Spleen (tissue), 11 donors: ENCODE results near the gene TBP. TPM values are rescaled to one million over a fixed set of nuclear protein-coding genes. Genes with fewer than 3 reads are reported as not detected.

Source experiments
- DNase-seq: peaks from one replicate; pipeline ENCODE4 v3.0.0-alpha.2; 2020
- H3K27ac ChIP-seq, 8 donors: fragments of 200-600 bp; sonication (generic) in 7 of 8; 1 replicate in 4 of 8; 2 replicates in 4 of 8; pipeline versions ENCODE4 v1.5.0 to v1.8.0; 2016 to 2021; ENCODE audit warnings: inconsistent platforms in 4 of 8, mild to moderate bottlenecking in 4 of 8, moderate library complexity in 1 of 8
- H3K27me3 ChIP-seq, 7 donors: fragments of 200-600 bp; sonication (generic) in 6 of 7; replicated peaks in 1 of 7; 1 replicate in 4 of 7; 2 replicates in 3 of 7; pipeline versions ENCODE4 v1.5.0 to v1.8.0; 2016 to 2021; ENCODE audit warnings: inconsistent platforms in 3 of 7, mild to moderate bottlenecking in 1 of 7
- H3K36me3 ChIP-seq, 6 donors: fragments of 200-600 bp; sonication (generic) in 5 of 6; 1 replicate in 4 of 6; 2 replicates in 2 of 6; pipeline versions ENCODE4 v1.5.0 to v1.8.0; 2016 to 2021; ENCODE audit warnings: inconsistent platforms in 2 of 6
- H3K4me1 ChIP-seq, 6 donors: fragments of 200-600 bp; sonication (generic) in 5 of 6; 1 replicate in 3 of 6; 2 replicates in 3 of 6; pipeline versions ENCODE4 v1.5.0 to v1.8.0; 2016 to 2021; ENCODE audit warnings: inconsistent platforms in 3 of 6
- H3K4me3 ChIP-seq, 8 donors: fragments of 200-600 bp; sonication (generic) in 7 of 8; 1 replicate in 4 of 8; 2 replicates in 4 of 8; pipeline versions ENCODE4 v1.5.0 to v1.8.0; 2016 to 2021; ENCODE audit warnings: inconsistent platforms in 4 of 8, mild to moderate bottlenecking in 4 of 8, moderate library complexity in 2 of 8
- H3K9me3 ChIP-seq, 8 donors: fragments of 200-600 bp; sonication (generic) in 7 of 8; 1 replicate in 4 of 8; 2 replicates in 4 of 8; pipeline versions ENCODE4 v1.5.0 to v1.8.0; 2016 to 2021; ENCODE audit warnings: inconsistent platforms in 4 of 8
- CTCF ChIP-seq, 11 experiments: fragments of 200-600 bp in 7 of 11; fragments of 450-650 bp in 4 of 11; sonication (generic) in 4 of 11; IDR thresholded peaks in 8 of 11; conservative IDR thresholded peaks in 3 of 11; 1 replicate in 7 of 11; 2 replicates in 4 of 11; pipeline versions ENCODE4 v1.4.0 to v1.8.0; 2016 to 2021; ENCODE audit warnings: antibody characterized with exemption in 11 of 11, inconsistent platforms in 4 of 11, mild to moderate bottlenecking in 1 of 11
- POLR2A ChIP-seq, 3 donors: fragments of 450-650 bp; IDR thresholded peaks; one replicate each; pipeline ENCODE4 v1.5.1; 2017; ENCODE audit warnings: antibody characterized with exemption in 3 of 3, mild to moderate bottlenecking in 1 of 3
- POLR2AphosphoS5 ChIP-seq, 3 donors: sonication (generic); formaldehyde crosslinking; IDR thresholded peaks; one replicate each; pipeline ENCODE4 v1.5.1; 2017; ENCODE audit warnings: antibody characterized with exemption in 3 of 3
- WGBS, 5 donors: extraction: QIAGEN DNeasy Blood & Tissue Kit in 3 of 5; methylation state at CpG; one replicate each; pipeline versions ENCODE4 v1.1.5 to v1.1.7; 2013 to 2018; 5-methylcytosine and 5-hydroxymethylcytosine counted together
- intact Hi-C: fragments of 100-400 bp; cut with DNase I; formaldehyde crosslinking; loops from one replicate; pipeline ENCODE4 v1.15.0; 2023; ENCODE audit warnings: low total_unique reads
- polyA plus RNA-seq, 3 donors: library from polyadenylated mRNA; stranded (reverse); fragments of 200-250 nt; gene quantifications; one replicate each; pipeline ENCODE4 v1.2.1, GENCODE V29; 2013
- total RNA-seq, 7 donors: library from RNA; depleted of rRNA in 3 of 7; stranded (reverse); fragments of >200 nt in 3 of 7; fragmentation: NEBNext Ultra II Directional in 4 of 7; extraction: Animal tissue kit (Norgen Biotek cat#: 25700) in 4 of 7; gene quantifications; one replicate each; pipeline versions ENCODE4 v1.1.0 to v1.2.1, GENCODE V29; 2016 to 2021
- donor health status: healthy with polysubstance abuse.
- donor health status: DM: no; HTN: no; CAD: no; lungs with moderate emphysema.
- donor health status: DM: no; HTN: no; CAD: no.
- donor health status: Bipolar disorder and iron deficiency.
- donor health status: healthy.
- donor health status: DM: no; HTN: no; CAD: no.
- donor health status: DM: yes; HTN: yes; CAD: no.

TBP gene
- total and polyA plus RNA-seq, 10 donors = 12.0 to 28.4 (median 18.2) TPM

DNA sequence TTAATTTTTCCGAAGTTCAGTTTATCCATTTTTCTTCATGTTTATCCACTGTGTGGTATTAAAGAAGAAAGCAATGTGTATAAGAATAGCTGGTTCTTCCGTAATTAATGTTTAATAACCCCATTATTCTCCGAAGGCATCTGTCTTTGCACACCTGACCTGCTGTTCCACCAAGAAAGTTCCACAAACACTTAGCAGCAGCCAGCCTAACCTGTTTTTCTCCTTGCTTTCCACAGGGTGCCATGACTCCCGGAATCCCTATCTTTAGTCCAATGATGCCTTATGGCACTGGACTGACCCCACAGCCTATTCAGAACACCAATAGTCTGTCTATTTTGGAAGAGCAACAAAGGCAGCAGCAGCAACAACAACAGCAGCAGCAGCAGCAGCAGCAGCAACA lies 7.4 kb downstream of the TBP start:
- WGBS, 5 donors = 95 to 97% (median 97%) methylated on average over 4 of the region's 4 CpGs
- no peaks in the 10 kb centered on the region for H3K27me3 ChIP-seq
- H3K27ac ChIP-seq = no peak overlapping the region
- TF ChIP-seq POLR2AphosphoS5 (IDR thresholded peaks at IDR 0.05) (no peak), POLR2A (IDR thresholded peaks at IDR 0.05) (no peak), CTCF (IDR thresholded peaks at IDR 0.05 in 8 of 11, conservative IDR thresholded peaks at IDR 0.05 in 3 of 11) (no peak)
- H3K9me3 ChIP-seq = no peaks in the 10 kb centered on the region
- no peak overlapping the region for H3K4me3 ChIP-seq
- no peak for DNase-seq
- H3K4me1 ChIP-seq = peaks cover 0 to 50% (median 20%) of the 10 kb centered on the region in 6 donors
- intact Hi-C loops = no loop called here
- peaks cover 2 to 100% (median 64%) of the 10 kb centered on the region in 6 donors for H3K36me3 ChIP-seq

DNA sequence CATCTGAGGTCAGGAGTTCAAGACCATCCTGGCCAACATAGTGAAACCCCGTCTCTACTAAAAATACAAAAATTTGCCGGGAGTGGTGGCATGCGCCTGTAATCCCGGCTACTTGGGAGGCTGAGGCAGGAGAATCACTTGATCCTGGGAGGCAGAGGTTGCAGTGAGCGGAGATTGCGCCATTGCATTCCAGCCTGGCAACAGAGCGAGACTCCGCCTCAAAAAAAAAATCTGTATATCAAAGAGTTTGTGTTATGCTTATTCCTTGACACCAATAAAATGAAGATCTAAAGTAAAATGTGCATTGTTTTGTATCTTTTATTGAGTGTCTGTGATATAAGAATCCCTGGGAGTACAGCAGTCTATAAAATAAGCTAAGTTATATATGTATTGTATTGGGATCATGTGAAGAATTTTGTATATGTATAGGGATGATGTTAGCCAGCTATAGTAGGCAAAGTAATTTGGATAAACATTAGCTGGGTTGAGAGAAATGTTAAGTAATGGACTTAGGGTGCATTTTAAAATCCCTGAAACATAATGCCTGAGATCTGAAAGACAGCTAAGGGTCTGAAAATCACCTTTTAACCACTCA lies 10.9 kb downstream of the TBP start:
- H3K27me3 ChIP-seq = no peaks in the 10 kb centered on the region
- H3K27ac ChIP-seq = no peak overlapping the region
- peaks cover 0 to 23% (median 5%) of the 10 kb centered on the region in 6 donors for H3K4me1 ChIP-seq
- no peak for TF ChIP-seq POLR2A (IDR thresholded peaks at IDR 0.05)
- TF ChIP-seq POLR2AphosphoS5 (IDR thresholded peaks at IDR 0.05) = no peak
- TF ChIP-seq CTCF (IDR thresholded peaks at IDR 0.05 in 8 of 11, conservative IDR thresholded peaks at IDR 0.05 in 3 of 11) = no peak
- no peaks in the 10 kb centered on the region for H3K9me3 ChIP-seq
- intact Hi-C loops = no loop called here
- peaks cover 9 to 100% (median 78%) of the 10 kb centered on the region in 6 donors for H3K36me3 ChIP-seq
- no peak overlapping the region for H3K4me3 ChIP-seq
- 95 to 98% (median 98%) methylated on average over 7 to 8 of the region's 8 CpGs for WGBS, 5 donors
- no peak for DNase-seq

DNA sequence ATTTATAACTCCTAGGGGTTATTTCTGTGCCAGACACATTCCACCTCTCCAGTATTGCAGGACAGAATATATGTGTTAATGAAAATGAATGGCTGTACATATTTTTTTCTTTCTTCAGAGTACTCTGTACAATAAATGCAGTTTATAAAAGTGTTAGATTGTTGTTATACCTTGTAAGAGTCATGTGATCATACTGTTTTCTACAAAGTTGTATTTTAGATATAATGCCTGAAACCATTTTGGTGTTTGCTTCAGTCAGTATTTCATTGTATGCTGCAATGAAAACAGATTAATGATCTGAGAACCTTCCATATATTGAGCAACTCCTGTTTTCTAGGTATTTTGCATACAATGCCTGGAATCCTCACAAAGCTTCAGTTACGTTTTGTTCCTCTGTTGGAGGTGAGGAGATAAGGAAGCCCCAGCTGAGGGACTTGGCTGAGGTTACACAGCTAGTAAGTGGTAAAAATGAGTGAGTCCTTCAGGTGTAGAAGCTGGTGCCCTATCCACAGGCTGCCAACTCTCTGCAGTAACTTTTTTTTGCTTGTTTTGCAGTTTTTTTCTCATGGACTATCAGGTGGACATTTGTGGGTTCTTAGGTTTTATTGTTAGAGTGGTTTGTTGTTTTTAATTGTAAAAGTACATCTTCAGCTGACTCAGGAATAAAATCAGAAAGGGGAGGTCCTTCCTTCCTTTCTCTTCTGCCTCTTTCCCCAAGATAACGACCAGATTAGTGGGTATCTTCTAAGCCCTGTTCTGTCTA lies 18.7 kb downstream of the TBP start:
- H3K4me3 ChIP-seq = no peak overlapping the region
- no peak for DNase-seq
- peaks cover 0 to 3% (median 0%) of the 10 kb centered on the region in 6 donors for H3K4me1 ChIP-seq
- peaks cover 6 to 100% (median 87%) of the 10 kb centered on the region in 6 donors for H3K36me3 ChIP-seq
- TF ChIP-seq POLR2A (IDR thresholded peaks at IDR 0.05) = no peak
- no peak for TF ChIP-seq CTCF (IDR thresholded peaks at IDR 0.05 in 8 of 11, conservative IDR thresholded peaks at IDR 0.05 in 3 of 11)
- TF ChIP-seq POLR2AphosphoS5 (IDR thresholded peaks at IDR 0.05) = no peak
- intact Hi-C loops = no loop called here
- H3K27ac ChIP-seq = no peak overlapping the region
- H3K9me3 ChIP-seq = no peaks in the 10 kb centered on the region
- H3K27me3 ChIP-seq = no peaks in the 10 kb centered on the region
- 57 to 88% (median 71%) methylated on average over 2 of the region's 2 CpGs for WGBS, 5 donors

- H3K9me3 ChIP-seq = no peaks in the 10 kb centered on the region
- H3K27me3 ChIP-seq = no peaks in the 10 kb centered on the region
- no peak overlapping the region for H3K27ac ChIP-seq
- WGBS, 5 donors = 79 to 94% (median 90%) methylated on average over 1 of the region's 1 CpG
- H3K36me3 ChIP-seq = peaks cover 6 to 100% (median 85%) of the 10 kb centered on the region in 6 donors
- no peak for DNase-seq
- no peak for TF ChIP-seq CTCF (IDR thresholded peaks at IDR 0.05 in 8 of 11, conservative IDR thresholded peaks at IDR 0.05 in 3 of 11)
- TF ChIP-seq POLR2AphosphoS5 (IDR thresholded peaks at IDR 0.05) = no peak
- no peak for TF ChIP-seq POLR2A (IDR thresholded peaks at IDR 0.05)
- intact Hi-C loops = no loop called here
- H3K4me3 ChIP-seq = no peak overlapping the region
- peaks cover 0 to 3% (median 0%) of the 10 kb centered on the region in 6 donors for H3K4me1 ChIP-seq
These were observed 21.1 kb downstream of the TBP start for GRCh38 chr6:170575250-170575649.
